Motor neuron (in vitro differentiated cells): ENCODE data around the gene XRN1. TPM values are rescaled to one million over a fixed set of nuclear protein-coding genes. Genes with fewer than 3 reads are reported as not detected.
"Not testable (repeated sequence)": the region's sequence is repeated elsewhere in the genome, so short reads cannot be mapped to it uniquely, and the experiment has no call there.

Experiments used
- ATAC-seq, 8 experiments: fragments of 200-7000 bp; cut with Tn5 transposase; replicated peaks in 6 of 8; 2 replicates each; pipeline ENCODE4 v1.8.0; 2021; ENCODE audit warnings: mild to moderate bottlenecking in 8 of 8, moderate library complexity in 8 of 8
- H3K27ac ChIP-seq, 2 donors: fragments of 250-450 bp; sonication (Bioruptor Pico); 2 replicates each; pipeline ENCODE4 v1.9.0; 2021; ENCODE audit warnings: antibody characterized with exemption in 2 of 2, mild to moderate bottlenecking in 2 of 2, moderate library complexity in 1 of 2
- H3K4me1 ChIP-seq, 2 donors: fragments of 250-450 bp; sonication (Bioruptor Pico); replicated peaks in 1 of 2; 2 replicates each; pipeline ENCODE4 v1.6.1; 2021; ENCODE audit warnings: antibody characterized with exemption in 2 of 2, mild to moderate bottlenecking in 2 of 2, moderate library complexity in 1 of 2
- H3K4me3 ChIP-seq, 5 donors: fragments of 250-450 bp; sonication (Bioruptor Pico); 2 replicates each; pipeline ENCODE4 v1.9.0; 2021; ENCODE audit warnings: antibody characterized with exemption in 5 of 5, mild to moderate bottlenecking in 5 of 5, moderate library complexity in 4 of 5
- WGBS, 10 experiments: fragments of 450-650 bp; shearing (Covaris generic); methylation state at CpG; one replicate each; pipeline ENCODE4 v1.0.0; 2022; 5-methylcytosine and 5-hydroxymethylcytosine counted together
- in situ Hi-C, 9 experiments: fragments of 400-800 bp; cut with MboI; loops; one replicate each; pipeline ENCODE4 v1.15.0; 2021; ENCODE audit warnings: low sequenced_read_pairs in 9 of 9, low pct_unique_long_range_greater_than_20kb in 2 of 9; ENCODE audit not compliant: unreplicated experiment in 9 of 9
- total RNA-seq, 8 experiments: library from RNA; unstranded; fragments of 300-600 nt; gene quantifications; 2 replicates each; pipeline versions ENCODE4 v1.2.3 to v1.2.4, GENCODE V29; 2022

XRN1 gene
- total RNA-seq, 8 experiments from 2014 or later: 19.3 to 82.4 (median 30.2) TPM

- no peak for ATAC-seq
- H3K4me3 ChIP-seq: no peak overlapping the region
- in situ Hi-C loops: no loop called here
- H3K4me1 ChIP-seq: no peaks in the 10 kb centered on the region
- WGBS, 10 experiments: 67 to 100% (median 100%) methylated on average over 1 of the region's 1 CpG; no CpG with 5 or more reads in 4 of the 10 experiments
- no peak overlapping the region for H3K27ac ChIP-seq
These were observed 30.5 kb downstream of the XRN1 start for GRCh38 chr3:142417302-142417701.

DNA sequence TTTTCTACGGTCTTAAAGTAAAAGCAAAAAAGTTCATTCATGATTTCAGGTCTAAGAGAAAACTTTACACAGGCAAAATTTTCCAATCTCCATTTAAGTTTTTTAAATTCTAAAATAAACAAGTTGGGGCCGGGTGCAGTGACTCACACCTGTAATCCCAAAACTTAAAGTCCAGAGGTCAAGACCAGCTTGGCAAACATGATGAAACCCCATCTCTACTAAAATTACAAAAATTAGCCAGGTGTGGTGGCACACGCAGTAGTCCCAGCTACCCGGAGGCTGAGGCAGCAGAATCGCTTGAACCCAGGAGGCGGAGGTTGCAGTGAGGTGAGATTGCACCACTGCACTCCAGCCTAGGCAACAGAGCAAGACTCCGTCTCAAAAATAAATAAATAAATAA is 47.3 kb downstream of the XRN1 start:
- 92 to 100% (median 98%) methylated on average over 1 to 7 of the region's 7 CpGs for WGBS, 10 experiments
- in situ Hi-C loops, H3K4me3 ChIP-seq, H3K4me1 ChIP-seq, ATAC-seq, H3K27ac ChIP-seq: not testable (repeated sequence)

DNA sequence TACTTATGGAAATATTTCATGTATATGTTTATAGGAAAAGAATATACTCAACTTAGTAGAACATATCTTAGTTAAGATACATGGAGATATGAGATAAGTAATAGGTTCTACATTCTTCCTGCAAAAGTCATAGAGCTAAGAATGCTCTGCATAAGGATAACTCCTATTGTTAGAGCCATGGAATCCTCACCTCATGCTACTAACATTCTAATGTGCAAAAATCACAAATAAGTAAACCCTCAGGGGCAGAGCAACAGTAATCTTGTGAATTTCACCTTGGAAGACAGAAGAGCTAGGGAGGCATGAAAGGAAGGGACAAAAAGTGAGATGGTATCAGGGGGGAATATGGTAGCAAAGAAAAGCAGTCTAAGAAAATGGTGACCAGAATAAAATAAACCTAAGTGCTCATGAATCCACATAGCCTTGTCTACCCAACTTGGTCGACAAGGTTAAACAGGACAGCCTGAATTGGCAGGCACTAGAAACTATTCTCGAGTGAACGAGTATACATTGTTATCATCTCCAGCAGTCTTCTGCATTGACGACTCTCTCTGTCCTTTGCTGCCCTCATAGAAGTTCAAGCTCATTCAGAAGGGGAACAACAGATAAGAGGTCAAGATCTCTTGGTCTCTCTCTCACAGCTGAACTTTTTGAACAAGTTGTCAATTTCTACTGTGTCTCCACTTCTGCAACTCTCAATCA is 52.8 kb downstream of the XRN1 start:
- in situ Hi-C loops: no loop called here
- Histone ChIP-seq H3K27ac (no peak overlapping the region), H3K4me3 (no peak overlapping the region), H3K4me1 (no peaks in the 10 kb centered on the region)
- ATAC-seq: no peak
- 81 to 100% (median 92%) methylated on average over 1 to 4 of the region's 4 CpGs for WGBS, 10 experiments

- ATAC-seq: no peak
- Histone ChIP-seq H3K4me1 (no peaks in the 10 kb centered on the region), H3K27ac (no peak overlapping the region), H3K4me3 (no peak overlapping the region)
- 83 to 100% (median 100%) methylated on average over 1 to 2 of the region's 2 CpGs; no CpG with 5 or more reads in 1 of the 10 experiments for WGBS, 10 experiments
- in situ Hi-C loops: no loop called here
These were observed 62.8 kb downstream of the XRN1 start for GRCh38 chr3:142385078-142385477.

DNA sequence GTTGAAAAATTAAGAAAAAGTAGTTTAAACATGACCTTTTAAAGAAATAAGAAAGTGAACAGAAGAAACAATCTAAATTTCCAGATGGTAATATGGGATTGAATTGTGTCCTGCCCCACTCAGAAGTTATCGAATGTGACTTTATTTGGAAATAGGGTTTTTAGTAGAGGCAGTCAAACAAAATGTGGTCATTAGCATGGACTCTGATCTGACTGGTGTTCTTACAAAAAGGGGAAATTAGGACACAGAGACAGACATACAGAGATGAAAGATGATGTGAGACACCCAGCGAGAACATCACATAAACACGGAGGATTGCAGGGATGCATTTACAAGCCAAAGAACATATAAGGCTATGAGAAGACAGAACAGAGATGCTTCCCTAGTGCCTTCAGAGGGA is 73.2 kb downstream of the XRN1 start:
- Histone ChIP-seq H3K4me1 (no peaks in the 10 kb centered on the region), H3K27ac (no peak overlapping the region), H3K4me3 (no peak overlapping the region)
- in situ Hi-C loops: no loop called here
- WGBS, 10 experiments: 81 to 100% (median 92%) methylated on average over 2 to 3 of the region's 3 CpGs; no CpG with 5 or more reads in 1 of the 10 experiments
- no peak for ATAC-seq

DNA sequence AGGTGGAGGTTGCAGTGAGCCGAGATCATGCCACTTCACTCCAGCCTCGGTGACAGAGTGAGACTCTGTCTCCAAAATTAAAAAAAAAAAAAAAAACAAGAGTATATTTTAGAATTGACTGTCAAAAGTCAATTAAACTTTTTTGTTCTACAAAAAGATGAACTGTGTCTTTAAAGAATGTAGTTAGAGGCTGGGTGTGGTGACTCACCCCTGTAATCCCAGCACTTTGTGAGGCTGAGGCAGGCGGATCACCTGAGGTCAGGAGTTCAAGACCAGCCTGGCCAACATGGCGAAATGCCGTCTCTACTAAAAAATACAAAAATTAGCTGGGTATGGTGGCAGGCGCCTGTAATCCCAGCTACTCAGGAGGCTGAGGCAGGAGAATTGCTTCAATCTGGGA is 78.3 kb downstream of the XRN1 start:
- 74 to 100% (median 93%) methylated on average over 1 to 6 of the region's 6 CpGs; no CpG with 5 or more reads in 1 of the 10 experiments for WGBS, 10 experiments
- in situ Hi-C loops, H3K4me3 ChIP-seq, H3K27ac ChIP-seq, ATAC-seq, H3K4me1 ChIP-seq: not testable (repeated sequence)

DNA sequence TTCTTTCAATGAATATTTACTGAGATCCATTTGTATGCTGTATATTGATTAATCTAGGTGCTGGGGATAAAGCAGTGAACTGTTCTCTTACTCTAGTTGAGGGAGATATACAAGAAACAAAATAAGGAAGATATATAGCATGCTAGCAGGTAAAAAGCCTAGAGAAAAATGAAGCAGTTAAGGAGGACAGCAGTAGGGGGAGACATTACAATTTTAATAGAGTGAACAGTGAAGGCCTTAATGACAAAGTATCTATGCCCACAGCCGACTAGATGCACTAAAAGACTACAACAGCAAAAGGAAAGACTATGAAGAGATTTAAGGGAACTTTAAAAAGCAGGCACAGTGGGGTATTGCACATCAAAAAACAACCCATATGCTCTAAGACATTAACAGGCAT is 81.4 kb downstream of the XRN1 start:
- Histone ChIP-seq H3K27ac (no peak overlapping the region), H3K4me3 (no peak overlapping the region), H3K4me1 (no peaks in the 10 kb centered on the region)
- 42 to 80% (median 50%) methylated on average over 1 of the region's 1 CpG; no CpG with 5 or more reads in 3 of the 10 experiments for WGBS, 10 experiments
- ATAC-seq: no peak
- in situ Hi-C loops: no loop called here

GRCh38 chr3:142363936-142364467 is 83.8 kb downstream of the XRN1 start:
- in situ Hi-C loops: no loop called here
- no peak for ATAC-seq
- whole genome bisulfite sequencing, 10 experiments: 100% methylated on average over 1 of the region's 2 CpGs; no CpG with 5 or more reads in 8 of the 10 experiments

GRCh38 chr3:142363433-142363832 is 84.4 kb downstream of the XRN1 start:
- H3K27ac ChIP-seq, H3K4me3 ChIP-seq, H3K4me1 ChIP-seq, ATAC-seq, in situ Hi-C loops: not testable (repeated sequence)
- 73 to 100% (median 85%) methylated on average over 2 of the region's 2 CpGs; no CpG with 5 or more reads in 1 of the 10 experiments for WGBS, 10 experiments

More at GRCh38 chr3:142363936-142364467, 83.8 kb downstream of the XRN1 start:
- no peak overlapping the region for H3K4me3 ChIP-seq
- H3K4me1 ChIP-seq: no peaks in the 10 kb centered on the region
- no peak overlapping the region for H3K27ac ChIP-seq

DNA sequence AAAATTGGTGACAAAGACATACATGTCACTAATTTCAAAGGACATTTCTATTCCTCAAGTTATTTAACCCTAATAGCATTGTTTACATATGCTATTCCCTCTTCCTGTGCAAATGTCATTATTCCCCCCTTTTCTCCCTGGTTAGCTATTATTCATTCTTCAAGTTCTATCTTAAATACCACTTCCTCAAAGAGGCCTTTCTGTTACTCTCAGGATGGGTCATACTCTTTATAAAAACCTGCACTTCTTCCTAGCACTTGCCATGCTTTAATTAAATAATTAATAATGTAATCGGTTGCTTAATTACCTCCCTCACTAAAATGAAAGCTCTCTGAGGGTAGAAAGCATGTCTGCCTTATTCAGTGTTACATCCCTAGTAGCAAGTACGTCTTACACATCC is 88.5 kb downstream of the XRN1 start:
- no peak overlapping the region for H3K27ac ChIP-seq
- ATAC-seq: no peak
- 80 to 100% (median 100%) methylated on average over 1 to 2 of the region's 2 CpGs; no CpG with 5 or more reads in 2 of the 10 experiments for WGBS, 10 experiments
- H3K4me1 ChIP-seq: no peaks in the 10 kb centered on the region
- H3K4me3 ChIP-seq: no peak overlapping the region
- in situ Hi-C loops: no loop called here

DNA sequence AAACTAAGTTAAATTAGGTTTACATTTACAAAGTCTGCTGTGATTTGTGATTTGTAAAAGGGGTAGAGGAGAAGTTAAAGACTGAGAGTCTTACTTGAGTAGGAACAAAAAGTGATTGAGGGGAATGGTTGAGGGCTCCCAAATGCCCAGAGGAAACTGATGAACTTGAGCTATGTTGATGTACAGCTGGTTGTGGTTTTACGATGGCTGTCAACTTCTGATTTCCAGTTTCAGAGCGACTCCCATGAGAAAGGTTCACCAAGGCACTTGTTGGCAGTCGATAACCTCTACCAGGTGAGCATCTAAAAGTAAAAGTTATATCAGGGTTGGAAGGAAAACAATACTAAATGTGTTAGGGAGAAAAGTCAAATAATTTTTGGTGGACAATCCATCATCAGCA is 91.0 kb downstream of the XRN1 start:
- no peaks in the 10 kb centered on the region for H3K4me1 ChIP-seq
- ATAC-seq: no peak
- 90 to 100% (median 100%) methylated on average over 1 to 3 of the region's 3 CpGs for WGBS, 10 experiments
- in situ Hi-C loops: no loop called here
- H3K27ac ChIP-seq: no peak overlapping the region
- H3K4me3 ChIP-seq: no peak overlapping the region

- 80 to 100% (median 97%) methylated on average over 1 to 3 of the region's 3 CpGs; no CpG with 5 or more reads in 2 of the 10 experiments for WGBS, 10 experiments
- no peaks in the 10 kb centered on the region for H3K4me1 ChIP-seq
These were observed 92.1 kb downstream of the XRN1 start for GRCh38 chr3:142355692-142356091.

GRCh38 chr3:142354076-142354475 is 93.8 kb downstream of the XRN1 start:
- no peak for ATAC-seq
- in situ Hi-C loops: no loop called here
- no peak overlapping the region for H3K27ac ChIP-seq
- no peak overlapping the region for H3K4me3 ChIP-seq
- 81 to 100% (median 97%) methylated on average over 1 to 5 of the region's 5 CpGs for WGBS, 10 experiments
- no peaks in the 10 kb centered on the region for H3K4me1 ChIP-seq

More at GRCh38 chr3:142355692-142356091, 92.1 kb downstream of the XRN1 start:
- ATAC-seq: no peak
- in situ Hi-C loops: no loop called here
- Histone ChIP-seq H3K27ac (no peak overlapping the region), H3K4me3 (no peak overlapping the region)

- ATAC-seq: no peak
- in situ Hi-C loops: no loop called here
- H3K4me1 ChIP-seq: no peaks in the 10 kb centered on the region
- H3K4me3 ChIP-seq: no peak overlapping the region
- no peak overlapping the region for H3K27ac ChIP-seq
- 77 to 100% (median 94%) methylated on average over 2 to 3 of the region's 3 CpGs for WGBS, 10 experiments
These were observed 94.3 kb downstream of the XRN1 start for GRCh38 chr3:142353571-142353970.
